ENCODE data around the gene AK3. TPM values are rescaled to one million over a fixed set of nuclear protein-coding genes. Genes with fewer than 3 reads are reported as not detected.

The AK3 gene
- total RNA-seq, 1 experiment from 2014 or later = 42.2 TPM

- no peak overlapping the region for H3K27ac ChIP-seq
- H3K4me1 ChIP-seq = no peaks in the 10 kb centered on the region
- no peaks in the 10 kb centered on the region for H3K9me3 ChIP-seq (replicated peaks)
- H3K27me3 ChIP-seq = no peaks in the 10 kb centered on the region
- H3K36me3 ChIP-seq = peaks cover 21% of the 10 kb centered on the region; the same call in 1 of the 2 replicates
- no peak for DNase-seq
- no peak overlapping the region for H3K4me3 ChIP-seq
These were observed 39.5 kb downstream of the AK3 start for GRCh38 chr9:4701526-4701925.

- H3K36me3 ChIP-seq = peaks cover 21% of the 10 kb centered on the region; the same call in 1 of the 2 replicates
- no peak for DNase-seq
These were observed 40.1 kb downstream of the AK3 start for GRCh38 chr9:4700932-4701331.

GRCh38 chr9:4700091-4700490 is 40.9 kb downstream of the AK3 start:
- Histone ChIP-seq H3K27me3 (no peaks in the 10 kb centered on the region), H3K36me3 (peaks cover 21% of the 10 kb centered on the region; the same call in 1 of the 2 replicates), H3K4me3 (no peak overlapping the region), H3K4me1 (no peaks in the 10 kb centered on the region), H3K27ac (no peak overlapping the region), H3K9me3 (replicated peaks) (no peaks in the 10 kb centered on the region)
- DNase-seq = no peak

More at GRCh38 chr9:4700932-4701331, 40.1 kb downstream of the AK3 start:
- Histone ChIP-seq H3K27me3 (no peaks in the 10 kb centered on the region), H3K4me3 (no peak overlapping the region), H3K27ac (no peak overlapping the region), H3K9me3 (replicated peaks) (no peaks in the 10 kb centered on the region), H3K4me1 (no peaks in the 10 kb centered on the region)

- Histone ChIP-seq H3K4me3 (no peak overlapping the region), H3K4me1 (no peaks in the 10 kb centered on the region), H3K36me3 (peaks cover 16% of the 10 kb centered on the region), H3K9me3 (replicated peaks) (no peaks in the 10 kb centered on the region), H3K27ac (no peak overlapping the region), H3K27me3 (no peaks in the 10 kb centered on the region)
- DNase-seq = no peak
These were observed 49.2 kb downstream of the AK3 start for GRCh38 chr9:4691795-4692194.

DNA sequence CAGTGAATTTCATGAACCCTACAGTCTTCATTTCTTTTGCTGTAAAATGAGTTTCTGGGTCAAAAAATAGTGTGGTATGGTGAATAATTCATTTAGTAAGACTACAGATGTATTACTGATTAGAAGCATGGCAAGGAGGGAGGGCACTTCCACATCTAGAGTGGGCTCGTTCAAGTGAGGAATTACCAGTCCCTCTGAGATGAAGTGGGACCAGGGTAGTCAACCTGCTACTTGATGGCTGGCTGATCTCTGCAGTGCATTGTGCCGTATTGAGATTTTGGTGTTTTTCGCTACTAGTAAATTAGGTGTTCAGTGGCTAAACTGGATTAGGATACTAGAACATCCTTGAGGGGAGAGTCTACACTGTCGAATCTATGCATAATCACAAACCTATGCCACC is 50.9 kb downstream of the AK3 start:
- no peak for DNase-seq
- no peak overlapping the region for H3K27ac ChIP-seq
- peaks cover 16% of the 10 kb centered on the region for H3K36me3 ChIP-seq
- no peak overlapping the region for H3K4me3 ChIP-seq
- H3K4me1 ChIP-seq = no peaks in the 10 kb centered on the region
- H3K27me3 ChIP-seq = no peaks in the 10 kb centered on the region
- no peaks in the 10 kb centered on the region for H3K9me3 ChIP-seq (replicated peaks)

- Histone ChIP-seq H3K27me3 (no peaks in the 10 kb centered on the region), H3K4me1 (no peaks in the 10 kb centered on the region), H3K36me3 (peaks cover 16% of the 10 kb centered on the region), H3K4me3 (no peak overlapping the region), H3K9me3 (replicated peaks) (no peaks in the 10 kb centered on the region), H3K27ac (no peak overlapping the region)
- no peak for DNase-seq
These were observed 51.3 kb downstream of the AK3 start for GRCh38 chr9:4689687-4690104.

GRCh38 chr9:4689021-4689420 is 52.0 kb downstream of the AK3 start:
- Histone ChIP-seq H3K27ac (no peak overlapping the region), H3K9me3 (replicated peaks) (no peaks in the 10 kb centered on the region), H3K4me1 (no peaks in the 10 kb centered on the region), H3K36me3 (peaks cover 16% of the 10 kb centered on the region), H3K4me3 (no peak overlapping the region), H3K27me3 (no peaks in the 10 kb centered on the region)
- DNase-seq = no peak

DNA sequence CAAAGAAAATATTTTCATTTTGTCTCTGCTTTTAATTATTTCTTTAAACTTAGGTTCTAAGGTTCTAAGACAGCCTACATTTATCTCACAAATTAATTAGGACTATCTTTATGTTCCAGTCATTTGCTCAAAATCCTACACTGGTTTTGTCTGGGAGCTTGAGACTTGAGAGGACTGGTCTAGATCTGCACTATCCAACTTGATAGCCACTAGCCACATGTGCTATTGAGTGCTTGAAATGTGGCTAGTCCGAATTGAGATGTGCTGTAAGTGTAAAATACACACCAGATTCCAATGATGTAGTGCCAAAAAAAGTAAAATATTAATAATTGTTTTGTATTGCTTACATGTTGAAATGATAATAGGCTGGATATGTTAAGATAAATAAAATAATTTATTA is 54.4 kb downstream of the AK3 start:
- Histone ChIP-seq H3K4me1 (no peaks in the 10 kb centered on the region), H3K9me3 (replicated peaks) (no peaks in the 10 kb centered on the region), H3K27me3 (no peaks in the 10 kb centered on the region), H3K27ac (no peak overlapping the region), H3K36me3 (peaks cover 16% of the 10 kb centered on the region), H3K4me3 (no peak overlapping the region)
- no peak for DNase-seq

DNA sequence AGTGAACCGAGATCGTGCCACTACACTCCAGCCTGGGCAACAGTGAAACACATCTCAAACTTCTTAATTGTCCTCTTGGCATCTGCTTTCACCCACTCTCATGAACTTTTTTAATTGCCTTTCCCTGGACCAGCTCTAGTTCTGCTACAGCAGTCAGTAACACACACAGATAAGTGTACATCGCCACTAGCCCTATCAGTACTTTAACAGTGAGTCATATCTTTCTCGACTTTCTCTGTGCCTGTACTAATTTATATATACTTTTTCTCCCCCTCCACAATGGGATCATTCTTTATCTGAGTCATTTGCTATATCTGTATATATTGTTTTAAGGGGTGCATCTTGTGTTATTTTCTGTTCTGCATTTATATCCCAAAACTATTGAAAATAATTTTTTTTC is 54.9 kb downstream of the AK3 start:
- Histone ChIP-seq H3K4me3 (no peak overlapping the region), H3K4me1 (no peaks in the 10 kb centered on the region), H3K27me3 (no peaks in the 10 kb centered on the region), H3K36me3 (peaks cover 16% of the 10 kb centered on the region), H3K9me3 (replicated peaks) (no peaks in the 10 kb centered on the region), H3K27ac (no peak overlapping the region)
- DNase-seq = no peak

DNA sequence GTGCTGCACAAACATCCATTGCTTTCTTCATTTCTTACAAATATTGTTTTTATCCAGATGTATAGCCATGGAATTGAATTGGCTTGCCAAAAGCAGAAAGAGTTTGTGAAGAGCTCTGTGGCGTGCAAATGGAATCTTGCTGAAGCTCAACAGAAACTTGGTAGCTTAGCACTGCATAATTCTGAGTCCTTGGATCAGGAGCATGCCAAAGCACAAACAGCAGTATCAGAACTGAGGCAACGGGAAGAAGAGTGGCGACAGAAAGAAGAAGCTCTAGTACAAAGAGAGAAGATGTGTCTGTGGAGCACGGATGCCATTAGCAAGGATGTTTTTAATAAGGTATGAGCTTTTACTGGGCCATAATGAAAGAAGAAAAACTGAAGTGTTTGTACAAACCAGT is 56.2 kb downstream of the AK3 start:
- peaks cover 8% of the 10 kb centered on the region for H3K36me3 ChIP-seq
- H3K9me3 ChIP-seq (replicated peaks) = no peaks in the 10 kb centered on the region
- no peak overlapping the region for H3K27ac ChIP-seq
- H3K27me3 ChIP-seq = no peaks in the 10 kb centered on the region
- H3K4me1 ChIP-seq = no peaks in the 10 kb centered on the region
- DNase-seq = no peak
- no peak overlapping the region for H3K4me3 ChIP-seq

- Histone ChIP-seq H3K27ac (no peak overlapping the region; the same call in 1 of the 2 replicates), H3K9me3 (replicated peaks) (no peaks in the 10 kb centered on the region), H3K36me3 (no peaks in the 10 kb centered on the region; the same call in 1 of the 2 replicates), H3K4me1 (no peaks in the 10 kb centered on the region), H3K27me3 (no peaks in the 10 kb centered on the region), H3K4me3 (peak overlapping the region; percentile 67)
- DNase-seq = no peak
These were observed 60.3 kb downstream of the AK3 start for GRCh38 chr9:4680750-4681149.

DNA sequence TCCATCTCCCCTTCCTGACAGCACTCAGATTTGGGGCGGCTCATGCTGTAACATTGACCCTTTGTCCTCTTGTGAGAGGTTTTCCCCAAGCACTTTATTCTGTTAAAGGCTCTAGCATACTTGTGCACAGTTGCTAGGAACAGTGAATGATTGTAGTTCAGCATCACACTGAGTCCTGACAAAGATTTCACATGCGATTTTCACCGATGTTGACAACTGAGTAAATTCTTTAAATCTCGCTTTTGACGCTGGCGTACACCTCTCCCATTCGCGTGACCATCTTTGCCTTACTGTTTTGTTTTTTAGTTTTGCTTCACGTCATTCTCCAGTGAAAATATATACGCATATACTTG is 60.9 kb downstream of the AK3 start:
- no peaks in the 10 kb centered on the region for H3K4me1 ChIP-seq
- DNase-seq = no peak
- H3K4me3 ChIP-seq = peak overlapping the region; percentile 67
- no peaks in the 10 kb centered on the region for H3K9me3 ChIP-seq (replicated peaks)
- H3K36me3 ChIP-seq = no peaks in the 10 kb centered on the region
- no peaks in the 10 kb centered on the region for H3K27me3 ChIP-seq
- H3K27ac ChIP-seq = peak overlapping the region; percentile 81

DNA sequence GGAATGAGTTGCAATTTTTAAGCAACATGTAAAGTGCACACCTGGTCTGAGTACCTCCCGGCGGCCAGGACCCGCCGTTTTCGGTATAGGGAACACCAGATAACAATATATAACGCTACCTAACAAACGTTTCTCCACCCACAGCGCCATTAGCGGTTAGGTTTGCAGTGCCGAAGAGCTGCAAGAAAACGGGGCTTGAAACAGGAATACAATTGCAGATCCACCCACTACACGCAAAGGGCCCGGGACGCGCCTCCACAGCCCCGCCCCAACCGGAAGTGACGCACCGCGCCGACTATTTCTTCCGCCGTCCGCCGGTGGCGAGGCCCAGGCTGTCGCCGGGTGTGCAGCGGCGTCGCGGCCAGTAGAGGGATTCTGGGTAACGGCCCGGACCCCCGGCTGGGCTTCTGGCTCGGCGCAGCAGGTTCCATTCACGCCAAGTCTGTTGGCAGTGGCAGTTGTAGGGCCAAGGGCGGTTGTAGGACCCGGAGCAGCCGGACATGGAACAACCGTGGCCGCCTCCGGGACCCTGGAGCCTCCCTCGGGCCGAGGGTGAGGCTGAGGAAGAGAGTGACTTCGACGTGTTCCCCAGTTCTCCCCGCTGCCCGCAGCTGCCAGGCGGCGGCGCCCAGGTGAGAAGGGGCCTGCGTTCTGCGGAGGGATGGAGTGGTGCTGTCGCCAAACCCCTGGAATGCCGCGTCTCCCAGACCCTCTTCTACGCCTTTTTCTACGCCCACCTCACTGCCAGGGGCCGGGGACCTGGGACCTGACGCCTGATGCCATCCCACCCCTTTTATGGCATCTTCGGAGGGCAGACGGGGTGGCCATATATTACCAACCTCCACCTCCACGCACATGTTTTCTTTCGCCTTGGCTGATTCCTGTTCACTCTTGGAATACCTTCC is 61.5 kb downstream of the AK3 start, which contains the start of gene CDC37L1:
CDC37L1 (plus strand) TSS at position 302 of the 905 bp plus-strand sequence; CDS start at position 501, 199 bp downstream.
- H3K9me3 ChIP-seq (replicated peaks) = no peaks in the 10 kb centered on the region
- peak within 1 kb of the TSS; percentile 81 for H3K27ac ChIP-seq
- no peaks in the 10 kb centered on the region for H3K36me3 ChIP-seq
- H3K4me3 ChIP-seq = peak within 1 kb of the TSS; percentile 67
- peak; percentile 92 to 93 for DNase-seq
- no peaks in the 10 kb centered on the region for H3K27me3 ChIP-seq
- H3K4me1 ChIP-seq = no peaks in the 10 kb centered on the region

DNA sequence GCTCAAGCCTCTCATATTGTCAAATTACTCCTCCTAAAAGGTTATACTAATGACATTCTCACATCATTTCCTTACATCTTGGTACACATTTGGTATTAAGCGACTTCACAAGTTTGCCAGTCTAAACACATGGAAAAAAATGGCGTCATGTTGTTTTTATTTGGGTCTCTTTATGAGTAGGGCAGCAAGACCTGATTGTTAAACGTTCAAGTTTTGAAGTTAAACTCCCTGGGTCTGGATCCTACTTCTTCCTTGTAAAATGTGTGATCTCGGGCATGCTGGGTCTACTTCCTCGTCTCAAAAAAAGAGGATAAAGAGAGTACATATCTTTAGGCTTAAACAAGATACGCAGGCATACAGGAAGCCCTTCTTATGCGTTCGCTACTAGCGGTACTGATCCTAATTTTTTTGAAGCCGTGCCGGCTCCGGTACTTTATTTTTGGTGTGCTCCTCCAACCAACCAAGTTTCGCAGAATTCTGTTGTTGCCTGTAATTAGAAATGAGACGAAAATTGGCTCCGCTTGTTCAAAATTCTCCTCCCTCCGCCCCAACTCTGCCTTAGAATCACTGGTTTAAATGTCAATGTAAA is 62.2 kb downstream of the AK3 start:
- DNase-seq = peak in 1 of 2 experiments; percentile 45
- Histone ChIP-seq H3K4me1 (no peaks in the 10 kb centered on the region), H3K27me3 (no peaks in the 10 kb centered on the region), H3K27ac (peak overlapping the region; percentile 81), H3K9me3 (replicated peaks) (no peaks in the 10 kb centered on the region), H3K36me3 (no peaks in the 10 kb centered on the region), H3K4me3 (peak overlapping the region; percentile 67)

- no peaks in the 10 kb centered on the region for H3K4me1 ChIP-seq
- no peak overlapping the region for H3K4me3 ChIP-seq
- no peaks in the 10 kb centered on the region for H3K36me3 ChIP-seq
- no peak overlapping the region for H3K27ac ChIP-seq
- H3K27me3 ChIP-seq = no peaks in the 10 kb centered on the region
- H3K9me3 ChIP-seq (replicated peaks) = no peaks in the 10 kb centered on the region
- DNase-seq = no peak
These were observed 63.6 kb downstream of the AK3 start for GRCh38 chr9:4677392-4677791.

Data from SJCRH30 (cell line).